K562 (cell line): ENCODE data around the gene POLR3C. TPM values are rescaled to one million over a fixed set of nuclear protein-coding genes. Genes with fewer than 3 reads are reported as not detected.
A peak's percentile ranks its signal among the peaks of the same experiment; 100 is the strongest.

ENCODE experiments used
- CEBPG ChIP-seq, 3 experiments: fragments of 200-800 bp in 1 of 3; sonication (Bioruptor generic) in 1 of 3; sonication (generic) in 1 of 3; formaldehyde crosslinking in 1 of 3; IDR thresholded peaks in 2 of 3; conservative IDR thresholded peaks in 1 of 3; 2 replicates each; pipeline versions ENCODE4 v1.6.1 to v1.8.0; 2016 to 2022; ENCODE audit warnings: missing compliant biosample characterization in 2 of 3, missing genetic modification characterization in 2 of 3, mild to moderate bottlenecking in 1 of 3, missing genetic modification reagents in 1 of 3
- GATA2 ChIP-seq: sonication (generic); formaldehyde crosslinking; IDR thresholded peaks from 2 replicates; pipeline ENCODE4 v1.4.0; 2020; ENCODE audit warnings: mild to moderate bottlenecking, missing genetic modification reagents
- HDAC6 ChIP-seq: IDR thresholded peaks from 2 replicates; pipeline ENCODE4 v1.6.1; 2012; ENCODE audit warnings: low read depth, mild to moderate bottlenecking, control low read depth, inconsistent platforms, low read length, moderate library complexity
- KAT7 ChIP-seq: sonication (generic); formaldehyde crosslinking; IDR thresholded peaks from 2 replicates; pipeline ENCODE4 v1.8.0; 2022; ENCODE audit warnings: missing genetic modification reagents, mild to moderate bottlenecking, borderline replicate concordance
- MNT ChIP-seq, 2 experiments: fragments of 450-650 bp; conservative IDR thresholded peaks; 2 replicates each; pipeline ENCODE4 v1.6.1; 2017; ENCODE audit warnings: mild to moderate bottlenecking in 2 of 2, moderate library complexity in 2 of 2
- SIRT6 ChIP-seq: IDR thresholded peaks from one replicate; pipeline ENCODE4 v1.6.1; 2012; ENCODE audit warnings: low read depth, mild to moderate bottlenecking, control low read depth, inconsistent platforms, low read length, moderate library complexity
- SMARCA5 ChIP-seq: fragments of 450-650 bp; IDR thresholded peaks from 2 replicates; pipeline ENCODE4 v1.6.1; 2016
- SPI1 ChIP-seq: IDR thresholded peaks from 2 replicates; pipeline ENCODE4 v1.6.1; 2011; ENCODE audit warnings: low read depth, low read length, control low read depth, borderline replicate concordance
- TEAD1 ChIP-seq, 2 experiments: fragments of 450-650 bp in 1 of 2; sonication (generic) in 1 of 2; formaldehyde crosslinking; IDR thresholded peaks; 2 replicates each; pipeline versions ENCODE4 v1.4.0 to v1.8.0; 2020 to 2022; ENCODE audit warnings: mild to moderate bottlenecking in 2 of 2, missing genetic modification reagents in 1 of 2
- USF1 ChIP-seq: sonication (generic); formaldehyde crosslinking; IDR thresholded peaks from 2 replicates; pipeline ENCODE4 v1.9.0; 2022; ENCODE audit warnings: mild to moderate bottlenecking, missing genetic modification reagents
- ZNF134 ChIP-seq: fragments of 250-450 bp; sonication (Bioruptor Pico); conservative IDR thresholded peaks from 2 replicates; pipeline ENCODE4 v1.4.0; 2020
- ZNF3 ChIP-seq: fragments of 250-450 bp; sonication (Bioruptor Pico); IDR thresholded peaks from 2 replicates; pipeline ENCODE4 v1.5.0; 2021; ENCODE audit warnings: mild to moderate bottlenecking, moderate library complexity
- ZNF445 ChIP-seq: fragments of 250-450 bp; sonication (Bioruptor Pico); IDR thresholded peaks from 2 replicates; pipeline ENCODE4 v1.4.0; 2020; ENCODE audit warnings: low read depth, mild to moderate bottlenecking, moderate library complexity
- ZNF609 ChIP-seq: sonication (generic); formaldehyde crosslinking; IDR thresholded peaks from 2 replicates; pipeline ENCODE4 v1.8.1; 2023; ENCODE audit warnings: missing genetic modification reagents, mild to moderate bottlenecking, borderline replicate concordance
- ZNF77 ChIP-seq: fragments of 250-450 bp; sonication (Bioruptor Pico); IDR thresholded peaks from 2 replicates; pipeline ENCODE4 v1.5.0; 2020
- ZNF780A ChIP-seq: fragments of 250-450 bp; sonication (Bioruptor Pico); IDR thresholded peaks from 2 replicates; pipeline ENCODE4 v1.5.0; 2021; ENCODE audit warnings: mild to moderate bottlenecking
- polyA plus RNA-seq, 8 experiments: library from polyadenylated mRNA; depleted of rRNA in 4 of 8; stranded (reverse) in 5 of 8; unstranded in 3 of 8; fragments of >200 nt; fragmentation: Nextera tagmentation in 2 of 8; fragmentation: Illumina TruSeq in 1 of 8; extraction: Ambion mirVana in 2 of 8; extraction: Trizol in 1 of 8; gene quantifications; 2 replicates each; pipeline versions ENCODE4 v1.2.1 to v1.2.3, GENCODE V29; 2011 to 2014; ENCODE audit warnings: inconsistent platforms in 1 of 8, missing spikeins in 1 of 8
- total RNA-seq, 7 experiments: library from RNA; depleted of rRNA in 6 of 7; stranded (reverse); fragments of >200 nt in 6 of 7; fragmentation: Illumina TruSeq in 2 of 7; extraction: Trizol in 2 of 7; gene quantifications; 2 replicates each; pipeline versions ENCODE4 v1.2.1 to v1.2.3, GENCODE V29; 2011 to 2021; ENCODE audit warnings: low replicate concordance in 1 of 7
- TF ChIP-seq, protein P1 (sequence below): sonication (generic); formaldehyde crosslinking; IDR thresholded peaks from 2 replicates; pipeline ENCODE4 v1.8.0; 2023; ENCODE audit warnings: mild to moderate bottlenecking, missing genetic modification reagents

The POLR3C gene
- total and polyA plus RNA-seq, 9 of the 15 experiments (the other 6 are each of a cell fraction or from before 2014, with no cell fraction given): 19.7 to 64.1 (median 45.2) TPM

- TF ChIP-seq ZNF77: no peak
- 0 out of 2 replicates have a peak, but pooled peaks have one; percentile 9 for TF ChIP-seq KAT7 (CRISPR knock-in tag)
- TF ChIP-seq ZNF609 (CRISPR knock-in tag): peak; percentile 63; the same call in 1 of the 2 replicates
- no peak for TF ChIP-seq ZNF445
- TF ChIP-seq SMARCA5: peak; percentile 32; the same call in 1 of the 2 replicates
- TF ChIP-seq USF1 (CRISPR knock-in tag): no peak
- no peak for TF ChIP-seq HDAC6
- TF ChIP-seq SIRT6: no peak
- TF ChIP-seq SPI1: peak; percentile 83
- peak; percentile 2 to 64; a peak in 1 of 4 replicates for TF ChIP-seq TEAD1 (CRISPR knock-in tag; IDR thresholded peaks at IDR 0.05)
- no peak for TF ChIP-seq ZNF780A (CRISPR knock-in tag)
- TF ChIP-seq GATA2 (CRISPR knock-in tag): peak; percentile 54
- TF ChIP-seq MNT (conservative IDR thresholded peaks at IDR 0.05): peak in 1 of 2 experiments; percentile 55; a peak in 2 of 4 replicates
- TF ChIP-seq ZNF3 (CRISPR knock-in tag): peak; percentile 49; the same call in 1 of the 2 replicates
- no peak for TF ChIP-seq ZNF134 (CRISPR knock-in tag)
- TF ChIP-seq, protein P1, sequence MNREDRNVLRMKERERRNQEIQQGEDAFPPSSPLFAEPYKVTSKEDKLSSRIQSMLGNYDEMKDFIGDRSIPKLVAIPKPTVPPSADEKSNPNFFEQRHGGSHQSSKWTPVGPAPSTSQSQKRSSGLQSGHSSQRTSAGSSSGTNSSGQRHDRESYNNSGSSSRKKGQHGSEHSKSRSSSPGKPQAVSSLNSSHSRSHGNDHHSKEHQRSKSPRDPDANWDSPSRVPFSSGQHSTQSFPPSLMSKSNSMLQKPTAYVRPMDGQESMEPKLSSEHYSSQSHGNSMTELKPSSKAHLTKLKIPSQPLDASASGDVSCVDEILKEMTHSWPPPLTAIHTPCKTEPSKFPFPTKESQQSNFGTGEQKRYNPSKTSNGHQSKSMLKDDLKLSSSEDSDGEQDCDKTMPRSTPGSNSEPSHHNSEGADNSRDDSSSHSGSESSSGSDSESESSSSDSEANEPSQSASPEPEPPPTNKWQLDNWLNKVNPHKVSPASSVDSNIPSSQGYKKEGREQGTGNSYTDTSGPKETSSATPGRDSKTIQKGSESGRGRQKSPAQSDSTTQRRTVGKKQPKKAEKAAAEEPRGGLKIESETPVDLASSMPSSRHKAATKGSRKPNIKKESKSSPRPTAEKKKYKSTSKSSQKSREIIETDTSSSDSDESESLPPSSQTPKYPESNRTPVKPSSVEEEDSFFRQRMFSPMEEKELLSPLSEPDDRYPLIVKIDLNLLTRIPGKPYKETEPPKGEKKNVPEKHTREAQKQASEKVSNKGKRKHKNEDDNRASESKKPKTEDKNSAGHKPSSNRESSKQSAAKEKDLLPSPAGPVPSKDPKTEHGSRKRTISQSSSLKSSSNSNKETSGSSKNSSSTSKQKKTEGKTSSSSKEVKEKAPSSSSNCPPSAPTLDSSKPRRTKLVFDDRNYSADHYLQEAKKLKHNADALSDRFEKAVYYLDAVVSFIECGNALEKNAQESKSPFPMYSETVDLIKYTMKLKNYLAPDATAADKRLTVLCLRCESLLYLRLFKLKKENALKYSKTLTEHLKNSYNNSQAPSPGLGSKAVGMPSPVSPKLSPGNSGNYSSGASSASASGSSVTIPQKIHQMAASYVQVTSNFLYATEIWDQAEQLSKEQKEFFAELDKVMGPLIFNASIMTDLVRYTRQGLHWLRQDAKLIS: peak; percentile 74; the same call in 1 of the 2 replicates
- TF ChIP-seq CEBPG (CRISPR knock-in tag; IDR thresholded peaks at IDR 0.05): no peak
- TF ChIP-seq CEBPG (tag; conservative IDR thresholded peaks at IDR 0.05 in 1 of 2, IDR thresholded peaks at IDR 0.05 in 1 of 2): no peak
Observed at GRCh38 chr1:145845144-145845513, 21.1 kb downstream of the POLR3C start (continued).
